OCI-LY1 (cell line): Measurements from ENCODE around the gene POLR1G.

Experiments
- H2AFZ ChIP-seq: fragments of 200-600 bp; sonication (generic), shearing (Covaris generic); 2 replicates; pipeline ENCODE4 v1.6.0; 2014; ENCODE audit warnings: antibody characterized with exemption, mild to moderate bottlenecking, low read length
- H3F3A ChIP-seq: fragments of 200-600 bp; sonication (generic), shearing (Covaris generic); 2 replicates; pipeline ENCODE4 v1.6.0; 2014; ENCODE audit warnings: mild to moderate bottlenecking, antibody characterized with exemption, low read length, moderate library complexity; ENCODE audit not compliant: insufficient read depth
- H3K27ac ChIP-seq: fragments of 200-600 bp; sonication (generic); 2 replicates; pipeline ENCODE4 v1.5.1; 2014; ENCODE audit warnings: low read length, mixed run types, mild to moderate bottlenecking, low read depth; ENCODE audit not compliant: poor library complexity, severe bottlenecking
- H3K27me3 ChIP-seq: fragments of 200-600 bp; sonication (generic); 2 replicates; pipeline ENCODE4 v1.6.0; 2014; ENCODE audit warnings: antibody characterized with exemption, mild to moderate bottlenecking, low read length, moderate library complexity; ENCODE audit not compliant: insufficient read depth
- H3K36me3 ChIP-seq: fragments of 200-600 bp; sonication (generic); 2 replicates; pipeline ENCODE4 v1.6.1; 2014; ENCODE audit warnings: mild to moderate bottlenecking, antibody characterized with exemption, low read length, moderate library complexity, mixed read lengths; ENCODE audit not compliant: insufficient read depth
- H3K4me1 ChIP-seq: fragments of 200-600 bp; sonication (generic); 2 replicates; pipeline ENCODE4 v1.5.1; 2014; ENCODE audit warnings: mild to moderate bottlenecking, low read length, moderate library complexity; ENCODE audit not compliant: insufficient read depth, severe bottlenecking
- H3K4me2 ChIP-seq: fragments of 200-600 bp; sonication (generic), shearing (Covaris generic); 2 replicates; pipeline ENCODE4 v1.6.1; 2014; ENCODE audit warnings: low read length
- H3K4me3 ChIP-seq: fragments of 200-600 bp; sonication (generic); 2 replicates; pipeline ENCODE4 v1.5.1; 2014; ENCODE audit warnings: low read length, low read depth, mild to moderate bottlenecking, mixed read lengths; ENCODE audit not compliant: poor library complexity, severe bottlenecking
- H3K79me2 ChIP-seq: fragments of 200-600 bp; shearing (Covaris generic); 2 replicates; pipeline ENCODE4 v1.6.1; 2016; ENCODE audit warnings: mixed run types, low read length, mixed read lengths; ENCODE audit not compliant: insufficient read depth
- H3K9ac ChIP-seq: fragments of 200-600 bp; sonication (generic), shearing (Covaris generic); 2 replicates; pipeline ENCODE4 v1.6.1; 2014; ENCODE audit warnings: mild to moderate bottlenecking, low read length, mixed read lengths
- H3K9me2 ChIP-seq: fragments of 200-600 bp; sonication (generic), shearing (Covaris generic); 2 replicates; pipeline ENCODE4 v1.6.1; 2014; ENCODE audit warnings: low read depth, mild to moderate bottlenecking, low read length, mixed read lengths
- H3K9me3 ChIP-seq: fragments of 200-600 bp; shearing (Covaris generic); 2 replicates; pipeline ENCODE4 v1.6.1; 2014; ENCODE audit warnings: low read length, mixed read lengths
- H4K20me1 ChIP-seq: fragments of 200-600 bp; sonication (generic), shearing (Covaris generic); 2 replicates; pipeline ENCODE4 v1.6.0; 2016; ENCODE audit warnings: mild to moderate bottlenecking, low read length; ENCODE audit not compliant: insufficient read depth
- CTCF ChIP-seq: fragments of 200-600 bp; sonication (generic), shearing (Covaris generic); IDR thresholded peaks from 2 replicates; pipeline ENCODE4 v1.5.1; 2017; ENCODE audit warnings: mild to moderate bottlenecking, antibody characterized with exemption, low read length, moderate library complexity, mixed read lengths
- EZH2 ChIP-seq: fragments of 200-600 bp; sonication (generic), shearing (Covaris generic); IDR thresholded peaks from 2 replicates; pipeline ENCODE4 v1.8.0; 2017; ENCODE audit warnings: borderline replicate concordance, mixed run types, mild to moderate bottlenecking, antibody characterized with exemption, low read length, moderate library complexity, mixed read lengths

Gene POLR1G

GRCh38 chr19:45445139-45445538 lies 38.7 kb downstream of the POLR1G start:
- Histone ChIP-seq H3K4me2 (no peak overlapping the region), H3K79me2 (no peaks in the 10 kb centered on the region), H4K20me1 (no peaks in the 10 kb centered on the region), H3K9ac (no peak overlapping the region; the same call in 1 of the 2 replicates), H3K27ac (no peak overlapping the region), H3K9me3 (no peaks in the 10 kb centered on the region), H3F3A (no peaks in the 10 kb centered on the region), H3K4me1 (peaks cover 38% of the 10 kb centered on the region), H3K9me2 (no peaks in the 10 kb centered on the region), H2AFZ (no peak overlapping the region), H3K27me3 (no peaks in the 10 kb centered on the region), H3K4me3 (no peak overlapping the region), H3K36me3 (no peaks in the 10 kb centered on the region)
- TF ChIP-seq CTCF, result no peak
- no peak for TF ChIP-seq EZH2

GRCh38 chr19:45446295-45446694 lies 39.9 kb downstream of the POLR1G start:
- Histone ChIP-seq H3K79me2 (no peaks in the 10 kb centered on the region), H3K27ac (no peak overlapping the region), H3K27me3 (no peaks in the 10 kb centered on the region), H3K4me2 (no peak overlapping the region), H2AFZ (no peak overlapping the region), H3K9me3 (no peaks in the 10 kb centered on the region), H4K20me1 (no peaks in the 10 kb centered on the region), H3K9ac (no peak overlapping the region), H3F3A (no peaks in the 10 kb centered on the region), H3K4me3 (no peak overlapping the region), H3K9me2 (no peaks in the 10 kb centered on the region), H3K4me1 (peaks cover 43% of the 10 kb centered on the region), H3K36me3 (no peaks in the 10 kb centered on the region)
- TF ChIP-seq CTCF, result peak; percentile 64
- no peak for TF ChIP-seq EZH2

GRCh38 chr19:45446944-45447343 lies 40.5 kb downstream of the POLR1G start:
- H3K9me3 ChIP-seq, result no peaks in the 10 kb centered on the region
- no peak overlapping the region for H3K9ac ChIP-seq
- H3K27ac ChIP-seq, result no peak overlapping the region
- no peaks in the 10 kb centered on the region for H3K79me2 ChIP-seq
- H3K27me3 ChIP-seq, result no peaks in the 10 kb centered on the region
- TF ChIP-seq CTCF, result no peak
- no peak for TF ChIP-seq EZH2
- no peak overlapping the region for H2AFZ ChIP-seq
- H3K36me3 ChIP-seq, result no peaks in the 10 kb centered on the region
- no peak overlapping the region for H3K4me3 ChIP-seq
- peaks cover 50% of the 10 kb centered on the region for H3K4me1 ChIP-seq
- H3K4me2 ChIP-seq, result no peak overlapping the region
- H3F3A ChIP-seq, result no peaks in the 10 kb centered on the region; the same call in 1 of the 2 replicates
- H3K9me2 ChIP-seq, result no peaks in the 10 kb centered on the region
- no peaks in the 10 kb centered on the region for H4K20me1 ChIP-seq
